Heart left ventricle (tissue), 13 donors: ENCODE data around the gene CERKL.

Source experiments
- POLR2A ChIP-seq, 2 donors: fragments of 450-650 bp; IDR thresholded peaks; one replicate each; pipeline ENCODE4 v1.6.1; 2017; ENCODE audit warnings: antibody characterized with exemption in 2 of 2, mild to moderate bottlenecking in 2 of 2, moderate library complexity in 2 of 2
- TF ChIP-seq, protein P1 (sequence below), 12 donors: fragments of 200-600 bp; sonication (generic) in 4 of 12; IDR thresholded peaks; one replicate each; pipeline versions ENCODE4 v1.5.0 to v1.8.0; 2018 to 2022; ENCODE audit warnings: antibody characterized with exemption in 12 of 12, mild to moderate bottlenecking in 5 of 12
- donor health status: ischemic (EF 13 %, LVEDD 7.1; RV severe dilation, severe dysfunction).
- donor health status: DM: no; HTN: yes; CAD: no.
- donor health status: DM: no; HTN: no; CAD: no.
- donor health status: ischemic (EF 25% LVEDD 6.9; RV normal size, moderate dysfunction).
- donor health status: ischemic (EF 25% LVEDD 5.7; RV mildly dilated, moderate dysfunction).
- donor health status: ischemic (EF 35%, LVEDD 5.7; RV mildly dilated, moderate dysfunction).
- donor health status: nonischemic (EF 11% LVEDD 7.7; RV severe dilation, severe dysfunction).
- donor health status: DM: yes; HTN: yes; CAD: no.
- donor health status: PGD.
- donor health status: ischemic (EF 29% LVEDD 5.4; RV normal size, mild dysfunction).
- donor health status: nonischemic (EF 23%, LVEDD 6.1; RV moderate dilation, normal function).

DNA sequence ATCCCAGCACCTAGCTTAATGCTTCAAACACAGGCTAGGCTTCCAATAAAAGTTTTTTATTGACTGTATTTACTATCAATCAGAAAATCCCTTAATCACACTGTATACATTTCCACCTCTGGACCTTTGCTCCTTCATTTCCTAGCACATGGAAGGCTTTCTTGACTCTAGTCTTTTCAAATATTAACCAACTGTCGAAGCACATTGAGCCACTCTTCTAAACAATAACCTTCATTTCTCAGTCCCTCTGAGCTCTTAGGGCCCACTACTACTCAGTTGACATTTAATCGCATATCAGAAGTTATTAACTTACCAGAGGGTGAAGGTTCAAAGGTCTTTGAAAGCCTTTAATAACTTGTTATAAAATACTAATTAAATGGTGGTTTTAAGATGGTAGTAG, 37.4 kb downstream of the CERKL start:
- TF ChIP-seq, protein P1, sequence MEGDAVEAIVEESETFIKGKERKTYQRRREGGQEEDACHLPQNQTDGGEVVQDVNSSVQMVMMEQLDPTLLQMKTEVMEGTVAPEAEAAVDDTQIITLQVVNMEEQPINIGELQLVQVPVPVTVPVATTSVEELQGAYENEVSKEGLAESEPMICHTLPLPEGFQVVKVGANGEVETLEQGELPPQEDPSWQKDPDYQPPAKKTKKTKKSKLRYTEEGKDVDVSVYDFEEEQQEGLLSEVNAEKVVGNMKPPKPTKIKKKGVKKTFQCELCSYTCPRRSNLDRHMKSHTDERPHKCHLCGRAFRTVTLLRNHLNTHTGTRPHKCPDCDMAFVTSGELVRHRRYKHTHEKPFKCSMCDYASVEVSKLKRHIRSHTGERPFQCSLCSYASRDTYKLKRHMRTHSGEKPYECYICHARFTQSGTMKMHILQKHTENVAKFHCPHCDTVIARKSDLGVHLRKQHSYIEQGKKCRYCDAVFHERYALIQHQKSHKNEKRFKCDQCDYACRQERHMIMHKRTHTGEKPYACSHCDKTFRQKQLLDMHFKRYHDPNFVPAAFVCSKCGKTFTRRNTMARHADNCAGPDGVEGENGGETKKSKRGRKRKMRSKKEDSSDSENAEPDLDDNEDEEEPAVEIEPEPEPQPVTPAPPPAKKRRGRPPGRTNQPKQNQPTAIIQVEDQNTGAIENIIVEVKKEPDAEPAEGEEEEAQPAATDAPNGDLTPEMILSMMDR (IDR thresholded peaks at IDR 0.05) = no peak
- TF ChIP-seq POLR2A (IDR thresholded peaks at IDR 0.05) = no peak
